ENCODE measurements around the gene APBA2.

DNA sequence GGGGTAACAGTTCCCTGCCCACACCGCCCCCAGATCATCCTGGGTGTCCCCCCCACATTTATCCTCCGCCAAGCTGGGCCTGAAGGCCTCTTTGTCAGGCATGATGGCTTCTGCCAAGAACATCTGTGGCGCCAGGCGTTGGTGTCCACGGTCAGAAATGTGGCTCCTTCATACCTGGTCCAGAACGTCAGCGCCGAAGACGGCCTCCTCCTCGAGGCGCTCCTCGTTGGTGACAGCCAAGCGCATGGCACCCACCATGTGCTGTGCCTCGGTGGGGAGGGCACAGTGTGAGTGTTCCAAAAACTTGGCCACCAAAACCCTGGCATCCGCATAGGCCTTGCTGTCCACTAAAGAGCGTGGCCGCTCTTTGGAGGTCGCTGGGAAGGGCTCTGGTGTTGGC lies 237.4 kb downstream of the APBA2 start:
- TF ChIP-seq CTCF (IDR thresholded peaks at IDR 0.05) (no peak), POLR2A (IDR thresholded peaks at IDR 0.05) (no peak)
